PC-3 (cell line): ENCODE measurements around the gene IGDCC3. TPM values are rescaled to one million over a fixed set of nuclear protein-coding genes. Genes with fewer than 3 reads are reported as not detected.

Experiments
- ATAC-seq: fragments of 200-7000 bp; cut with Tn5 transposase; 2 replicates; pipeline ENCODE4 v1.9.1; 2020; ENCODE audit warnings: mild to moderate bottlenecking, moderate library complexity
- BruUV-seq: library from RNA; stranded (reverse); fragments of 400-500 nt; replicated peaks from 2 replicates; lab custom pipeline; 2021; lab: Mats Ljungman, UMichigan
- CTCF ChIA-PET: fragments of 300-600 bp; sonication (Branson Sonifier 250); formaldehyde crosslinking; loops from one replicate; lab custom pipeline; 2022; ENCODE audit warnings: antibody characterized with exemption; lab: Charles Lee
- POLR2A ChIA-PET: fragments of 300-600 bp; sonication (Branson Sonifier 250); formaldehyde crosslinking; loops from one replicate; lab custom pipeline; 2022; ENCODE audit warnings: antibody characterized with exemption; ENCODE audit not compliant: unreplicated experiment; lab: Charles Lee
- DNase-seq: peaks from one replicate; pipeline ENCODE4 v3.0.0-alpha.2; 2015
- H2AFZ ChIP-seq: fragments of 300-600 bp; sonication (generic); 2 replicates; pipeline ENCODE4 v1.6.0; 2016; ENCODE audit warnings: antibody characterized with exemption, low read length
- H3F3A ChIP-seq: fragments of 300-600 bp; sonication (generic); one replicate; pipeline ENCODE4 v1.6.0; 2017; ENCODE audit warnings: antibody characterized with exemption, low read length, control low read depth, mild to moderate bottlenecking; ENCODE audit not compliant: unreplicated experiment
- H3K27ac ChIP-seq: fragments of 300-600 bp; sonication (generic); 2 replicates; pipeline ENCODE4 v1.5.1; 2016; ENCODE audit warnings: mild to moderate bottlenecking, low read length
- H3K27me3 ChIP-seq: fragments of 300-600 bp; sonication (generic); 2 replicates; pipeline ENCODE4 v1.6.1; 2016; ENCODE audit warnings: low read length, mixed read lengths
- H3K36me3 ChIP-seq: fragments of 300-600 bp; sonication (generic); 2 replicates; pipeline ENCODE4 v1.6.1; 2016; ENCODE audit warnings: low read depth, mixed run types, low read length, mixed read lengths
- H3K4me1 ChIP-seq: fragments of 300-600 bp; sonication (generic); 2 replicates; pipeline ENCODE4 v1.5.1; 2016; ENCODE audit warnings: low read length; ENCODE audit not compliant: insufficient read depth
- H3K4me2 ChIP-seq: fragments of 300-600 bp; sonication (generic); 2 replicates; pipeline ENCODE4 v1.6.0; 2016; ENCODE audit warnings: low read length
- H3K4me3 ChIP-seq: fragments of 300-600 bp; sonication (generic); 2 replicates; pipeline ENCODE4 v1.5.1; 2016; ENCODE audit warnings: mild to moderate bottlenecking, low read length, mixed read lengths
- H3K79me2 ChIP-seq: fragments of 300-600 bp; sonication (generic); 2 replicates; pipeline ENCODE4 v1.6.1; 2017; ENCODE audit warnings: low read length, mixed read lengths
- H3K9ac ChIP-seq: fragments of 300-600 bp; sonication (generic); 2 replicates; pipeline ENCODE4 v1.6.0; 2016; ENCODE audit warnings: mild to moderate bottlenecking, low read length
- H3K9me2 ChIP-seq: fragments of 300-600 bp; sonication (generic); replicated peaks from 2 replicates; pipeline ENCODE4 v1.6.1; 2016; ENCODE audit warnings: mixed run types, low read length, mixed read lengths
- H3K9me3 ChIP-seq: fragments of 300-600 bp; sonication (generic); 2 replicates; pipeline ENCODE4 v1.6.1; 2016; ENCODE audit warnings: low read length, mixed read lengths
- H4K20me1 ChIP-seq: fragments of 300-600 bp; sonication (generic); 2 replicates; pipeline ENCODE4 v1.6.1; 2016; ENCODE audit warnings: low read length, mixed read lengths
- EZH2 ChIP-seq: fragments of 300-600 bp; sonication (generic); IDR thresholded peaks from one replicate; pipeline ENCODE4 v1.6.1; 2017; ENCODE audit warnings: antibody characterized with exemption, mild to moderate bottlenecking, low read length; ENCODE audit not compliant: unreplicated experiment
- EZH2phosphoT487 ChIP-seq: fragments of 300-600 bp; sonication (generic); IDR thresholded peaks from 2 replicates; pipeline ENCODE4 v1.6.1; 2018; ENCODE audit warnings: mild to moderate bottlenecking, antibody characterized with exemption, low read length, borderline replicate concordance
- intact Hi-C: fragments of 100-400 bp; cut with micrococcal nuclease; formaldehyde crosslinking; loops from 2 replicates; pipeline ENCODE4 v1.9.0; 2023
- total RNA-seq: library from RNA; depleted of rRNA; stranded (reverse); fragments of >200 nt; gene quantifications from 2 replicates; pipeline ENCODE4 v1.2.3, GENCODE V29; 2014
- TF ChIP-seq, protein P1 (sequence below): fragments of 300-600 bp; sonication (generic); conservative IDR thresholded peaks from 2 replicates; pipeline ENCODE4 v1.5.1; 2017; ENCODE audit warnings: antibody characterized with exemption, low read depth, mild to moderate bottlenecking, low read length

Gene IGDCC3
- total RNA-seq, 1 experiment from 2014 or later = not detected

- CTCF ChIA-PET = no interaction called here
- no TSS peak for BruUV-seq
- Histone ChIP-seq H2AFZ (no peak overlapping the region), H3K79me2 (no peaks in the 10 kb centered on the region), H3K9ac (no peak overlapping the region), H3K4me3 (no peak overlapping the region), H3K9me2 (no peaks in the 10 kb centered on the region), H4K20me1 (no peaks in the 10 kb centered on the region), H3K4me1 (no peaks in the 10 kb centered on the region), H3K27ac (no peak overlapping the region), H3K27me3 (no peaks in the 10 kb centered on the region), H3K4me2 (no peak overlapping the region), H3K9me3 (no peaks in the 10 kb centered on the region), H3F3A (no peaks in the 10 kb centered on the region), H3K36me3 (no peaks in the 10 kb centered on the region)
- intact Hi-C loops = no loop called here
- no peak for ATAC-seq
- no peak for DNase-seq
- no peak for TF ChIP-seq EZH2
- TF ChIP-seq EZH2phosphoT487 = no peak
- TF ChIP-seq, protein P1, sequence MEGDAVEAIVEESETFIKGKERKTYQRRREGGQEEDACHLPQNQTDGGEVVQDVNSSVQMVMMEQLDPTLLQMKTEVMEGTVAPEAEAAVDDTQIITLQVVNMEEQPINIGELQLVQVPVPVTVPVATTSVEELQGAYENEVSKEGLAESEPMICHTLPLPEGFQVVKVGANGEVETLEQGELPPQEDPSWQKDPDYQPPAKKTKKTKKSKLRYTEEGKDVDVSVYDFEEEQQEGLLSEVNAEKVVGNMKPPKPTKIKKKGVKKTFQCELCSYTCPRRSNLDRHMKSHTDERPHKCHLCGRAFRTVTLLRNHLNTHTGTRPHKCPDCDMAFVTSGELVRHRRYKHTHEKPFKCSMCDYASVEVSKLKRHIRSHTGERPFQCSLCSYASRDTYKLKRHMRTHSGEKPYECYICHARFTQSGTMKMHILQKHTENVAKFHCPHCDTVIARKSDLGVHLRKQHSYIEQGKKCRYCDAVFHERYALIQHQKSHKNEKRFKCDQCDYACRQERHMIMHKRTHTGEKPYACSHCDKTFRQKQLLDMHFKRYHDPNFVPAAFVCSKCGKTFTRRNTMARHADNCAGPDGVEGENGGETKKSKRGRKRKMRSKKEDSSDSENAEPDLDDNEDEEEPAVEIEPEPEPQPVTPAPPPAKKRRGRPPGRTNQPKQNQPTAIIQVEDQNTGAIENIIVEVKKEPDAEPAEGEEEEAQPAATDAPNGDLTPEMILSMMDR = no peak
- POLR2A ChIA-PET = no interaction called here
Measured at GRCh38 chr15:65335278-65336055, 42.3 kb downstream of the IGDCC3 start.

DNA sequence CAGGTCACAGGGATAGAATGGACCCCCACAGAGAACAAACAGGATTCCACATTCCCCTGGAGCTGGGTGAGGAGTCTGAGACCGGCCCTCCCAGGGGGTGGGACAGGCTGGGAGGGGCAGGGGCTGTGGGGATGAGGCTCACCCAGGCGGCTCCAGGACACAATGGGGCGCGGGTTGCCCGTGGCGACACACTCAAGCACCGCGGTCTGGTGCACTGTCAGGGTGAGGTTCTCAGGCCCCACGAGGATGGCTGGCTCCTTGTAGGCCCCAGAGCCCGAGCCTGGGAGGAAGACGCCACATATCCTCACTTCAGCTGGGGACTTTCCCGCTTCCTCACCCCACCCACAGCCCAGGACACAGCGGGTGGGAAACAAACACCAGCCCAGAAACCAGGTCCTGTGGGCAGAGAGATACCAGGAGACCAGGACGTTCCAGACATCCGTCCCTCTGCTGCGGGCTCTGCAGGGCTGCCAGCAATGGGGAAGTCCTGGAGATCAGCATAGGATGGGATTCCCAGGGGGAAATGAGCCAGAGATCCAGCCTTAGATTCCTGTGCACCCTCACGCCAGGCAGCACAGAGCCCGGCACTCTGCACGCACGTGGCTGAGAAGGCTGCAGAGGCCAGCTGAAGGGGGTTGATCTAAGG is 43.1 kb downstream of the IGDCC3 start:
- no peaks in the 10 kb centered on the region for H3K36me3 ChIP-seq
- H3K9me2 ChIP-seq = no peaks in the 10 kb centered on the region
- H3K27ac ChIP-seq = no peak overlapping the region
- intact Hi-C loops = no loop called here
- H3K4me1 ChIP-seq = no peaks in the 10 kb centered on the region
- POLR2A ChIA-PET = no interaction called here
- DNase-seq (no peak), ATAC-seq (no peak)
- H2AFZ ChIP-seq = no peak overlapping the region
- H3K4me3 ChIP-seq = no peak overlapping the region
- no peak overlapping the region for H3K9ac ChIP-seq
- BruUV-seq = no TSS peak
- CTCF ChIA-PET = no interaction called here
- H3K9me3 ChIP-seq = no peaks in the 10 kb centered on the region
- no peaks in the 10 kb centered on the region for H4K20me1 ChIP-seq
- TF ChIP-seq, protein P1 = no peak
- TF ChIP-seq EZH2 = no peak
- no peak for TF ChIP-seq EZH2phosphoT487
- no peaks in the 10 kb centered on the region for H3K27me3 ChIP-seq
- H3K79me2 ChIP-seq = no peaks in the 10 kb centered on the region
- no peaks in the 10 kb centered on the region for H3F3A ChIP-seq
- H3K4me2 ChIP-seq = no peak overlapping the region

DNA sequence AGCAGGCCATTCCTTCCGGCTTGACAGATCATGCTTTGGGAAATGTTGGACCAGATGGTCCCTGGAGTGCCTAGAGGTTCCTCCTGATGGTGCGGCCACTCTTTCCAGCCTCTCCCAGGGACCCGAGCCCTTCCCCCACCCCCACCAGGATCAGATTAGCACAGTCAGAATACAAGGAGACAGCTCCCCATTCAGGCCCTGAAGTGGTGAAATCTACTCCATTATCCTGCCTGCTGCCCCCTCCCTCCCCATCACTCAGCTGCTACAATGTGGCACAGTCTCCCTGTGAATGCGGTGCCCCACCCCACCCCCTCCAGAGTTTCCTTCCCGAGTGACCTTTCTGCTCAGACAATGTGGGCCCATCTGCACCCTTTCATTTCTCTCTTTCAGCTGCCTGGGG is 43.9 kb downstream of the IGDCC3 start:
- no peaks in the 10 kb centered on the region for H3F3A ChIP-seq
- H3K4me3 ChIP-seq = no peak overlapping the region
- TF ChIP-seq EZH2phosphoT487 = no peak
- no peak for TF ChIP-seq EZH2
- TF ChIP-seq, protein P1 = no peak
- no peaks in the 10 kb centered on the region for H3K27me3 ChIP-seq
- intact Hi-C loops = no loop called here
- H3K4me2 ChIP-seq = no peak overlapping the region
- H3K27ac ChIP-seq = no peak overlapping the region
- H3K9me3 ChIP-seq = no peaks in the 10 kb centered on the region
- no peaks in the 10 kb centered on the region for H3K36me3 ChIP-seq
- POLR2A ChIA-PET = no interaction called here
- no TSS peak for BruUV-seq
- no peaks in the 10 kb centered on the region for H3K4me1 ChIP-seq
- no peak overlapping the region for H2AFZ ChIP-seq
- no peaks in the 10 kb centered on the region for H4K20me1 ChIP-seq
- H3K9me2 ChIP-seq = no peaks in the 10 kb centered on the region
- H3K9ac ChIP-seq = no peak overlapping the region
- CTCF ChIA-PET = no interaction called here
- no peaks in the 10 kb centered on the region for H3K79me2 ChIP-seq
- no peak for ATAC-seq
- no peak for DNase-seq
